Astrocyte (in vitro differentiated cells and primary cell): ENCODE measurements around the gene SDSL. TPM values are rescaled to one million over a fixed set of nuclear protein-coding genes. Genes with fewer than 3 reads are reported as not detected.
A peak's percentile ranks its signal among the peaks of the same experiment; 100 is the strongest.

ENCODE experiments used
- DNase-seq: peaks from one replicate; pipeline ENCODE4 v3.0.0-alpha.2; 2010; ENCODE audit warnings: low read depth
- FAIRE-seq: peaks from 2 replicates; lab custom pipeline; 2011; peaks lifted over from hg19 to GRCh38; lab: Jason Lieb, UNC
- H2AFZ ChIP-seq: 2 replicates; pipeline ENCODE4 v1.6.0; 2012; ENCODE audit warnings: low read depth, low read length, inconsistent platforms
- H3K27ac ChIP-seq: 2 replicates; pipeline ENCODE4 v1.5.1; 2011; ENCODE audit warnings: low read depth, low read length, inconsistent platforms
- H3K27me3 ChIP-seq: 2 replicates; pipeline ENCODE4 v1.6.0; 2011; ENCODE audit warnings: low read length, inconsistent platforms; ENCODE audit not compliant: insufficient read depth
- H3K36me3 ChIP-seq: 2 replicates; pipeline ENCODE4 v1.5.1; 2011; ENCODE audit warnings: low read length, inconsistent platforms; ENCODE audit not compliant: insufficient read depth
- H3K4me1 ChIP-seq: 2 replicates; pipeline ENCODE4 v1.5.1; 2011; ENCODE audit warnings: low read length, inconsistent platforms; ENCODE audit not compliant: insufficient read depth
- H3K4me2 ChIP-seq: 2 replicates; pipeline ENCODE4 v1.6.0; 2012; ENCODE audit warnings: low read length, inconsistent platforms
- H3K4me3 ChIP-seq: 2 replicates; pipeline ENCODE4 v1.5.1; 2011; ENCODE audit warnings: low read depth, mild to moderate bottlenecking, low read length, inconsistent platforms; ENCODE audit not compliant: insufficient read depth
- H3K79me2 ChIP-seq: 2 replicates; pipeline ENCODE4 v1.6.0; 2012; ENCODE audit warnings: mild to moderate bottlenecking, low read length, inconsistent platforms; ENCODE audit not compliant: insufficient read depth
- H3K9ac ChIP-seq: 2 replicates; pipeline ENCODE4 v1.6.0; 2012; ENCODE audit warnings: mild to moderate bottlenecking, low read length, inconsistent platforms
- H3K9me3 ChIP-seq: 2 replicates; pipeline ENCODE4 v1.5.1; 2012; ENCODE audit warnings: low read depth, mild to moderate bottlenecking, low read length, inconsistent platforms; ENCODE audit not compliant: insufficient read depth
- H4K20me1 ChIP-seq: 2 replicates; pipeline ENCODE4 v1.6.0; 2012; ENCODE audit warnings: low read length, inconsistent platforms; ENCODE audit not compliant: insufficient read depth
- H3K27ac Mint-ChIP-seq: one replicate; pipeline ENCODE4 v1.8.0; 2021; ENCODE audit warnings: mild to moderate bottlenecking, mixed read lengths; ENCODE audit not compliant: unreplicated experiment
- H3K27me3 Mint-ChIP-seq: one replicate; pipeline ENCODE4 v1.8.0; 2021; ENCODE audit warnings: low read depth, mixed read lengths; ENCODE audit not compliant: unreplicated experiment
- H3K36me3 Mint-ChIP-seq: one replicate; pipeline ENCODE4 v1.8.0; 2021; ENCODE audit warnings: low read depth, mixed read lengths; ENCODE audit not compliant: unreplicated experiment
- H3K4me1 Mint-ChIP-seq: one replicate; pipeline ENCODE4 v1.8.0; 2021; ENCODE audit warnings: low read depth, mixed read lengths; ENCODE audit not compliant: unreplicated experiment
- H3K4me3 Mint-ChIP-seq: one replicate; pipeline ENCODE4 v1.8.0; 2021; ENCODE audit warnings: mild to moderate bottlenecking, moderate library complexity, mixed read lengths; ENCODE audit not compliant: unreplicated experiment
- H3K9me3 Mint-ChIP-seq: one replicate; pipeline ENCODE4 v1.8.0; 2021; ENCODE audit warnings: mild to moderate bottlenecking, mixed read lengths; ENCODE audit not compliant: unreplicated experiment
- EZH2 ChIP-seq: IDR thresholded peaks from 2 replicates; pipeline ENCODE4 v1.6.1; 2012; ENCODE audit warnings: mild to moderate bottlenecking, low read length, inconsistent platforms; ENCODE audit not compliant: insufficient read depth
- total RNA-seq: library from RNA; stranded (reverse); gene quantifications from 2 replicates; pipeline ENCODE4 v1.2.1, GENCODE V29; 2021
- TF ChIP-seq, protein P1 (sequence below): IDR thresholded peaks from 2 replicates; pipeline ENCODE4 v1.5.1; 2011; ENCODE audit warnings: low read depth, mild to moderate bottlenecking, inconsistent platforms, low read length, moderate library complexity; ENCODE audit not compliant: insufficient read depth

Gene SDSL
- total RNA-seq, 1 donor from 2014 or later, result 9.5 TPM

DNA sequence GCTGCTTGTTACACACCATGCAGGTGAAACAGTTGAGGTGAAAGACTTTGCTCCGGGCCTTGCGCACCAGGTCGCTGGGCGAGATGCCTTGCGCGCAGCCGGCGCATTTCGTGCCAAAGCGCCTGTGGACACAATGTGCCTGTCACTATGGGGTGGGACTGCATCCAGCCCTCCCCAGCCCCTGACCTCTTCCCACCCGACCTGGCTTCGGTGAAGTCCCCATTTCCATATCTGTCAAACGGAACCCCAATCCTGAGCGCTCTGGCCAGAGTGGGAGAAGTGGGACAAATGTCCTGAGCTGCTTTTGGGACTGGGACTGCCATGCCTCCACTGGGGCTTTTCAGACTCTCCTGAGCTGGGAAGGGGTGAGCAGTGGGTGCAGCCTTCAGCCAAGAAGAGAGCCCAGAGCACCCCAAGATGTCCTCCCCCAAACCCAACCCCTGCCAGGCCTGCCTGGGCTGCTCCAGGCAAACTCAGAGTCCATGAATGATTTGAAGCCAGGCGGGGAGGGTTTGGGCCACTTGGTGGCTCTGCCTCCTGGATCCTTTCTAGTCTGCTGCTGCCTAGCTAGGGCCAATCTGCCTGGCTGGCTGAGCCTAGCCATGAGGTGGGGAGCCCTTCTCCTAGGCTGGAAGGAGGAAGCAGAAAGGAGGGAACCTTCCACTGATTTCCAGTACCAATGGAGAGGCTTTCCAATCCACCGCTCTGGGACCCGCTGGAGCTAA, 47.2 kb downstream of the SDSL start:
- FAIRE-seq, result no peak
- H3K4me1 Mint-ChIP-seq, result peaks cover 2% of the 10 kb centered on the region
- TF ChIP-seq, protein P1, sequence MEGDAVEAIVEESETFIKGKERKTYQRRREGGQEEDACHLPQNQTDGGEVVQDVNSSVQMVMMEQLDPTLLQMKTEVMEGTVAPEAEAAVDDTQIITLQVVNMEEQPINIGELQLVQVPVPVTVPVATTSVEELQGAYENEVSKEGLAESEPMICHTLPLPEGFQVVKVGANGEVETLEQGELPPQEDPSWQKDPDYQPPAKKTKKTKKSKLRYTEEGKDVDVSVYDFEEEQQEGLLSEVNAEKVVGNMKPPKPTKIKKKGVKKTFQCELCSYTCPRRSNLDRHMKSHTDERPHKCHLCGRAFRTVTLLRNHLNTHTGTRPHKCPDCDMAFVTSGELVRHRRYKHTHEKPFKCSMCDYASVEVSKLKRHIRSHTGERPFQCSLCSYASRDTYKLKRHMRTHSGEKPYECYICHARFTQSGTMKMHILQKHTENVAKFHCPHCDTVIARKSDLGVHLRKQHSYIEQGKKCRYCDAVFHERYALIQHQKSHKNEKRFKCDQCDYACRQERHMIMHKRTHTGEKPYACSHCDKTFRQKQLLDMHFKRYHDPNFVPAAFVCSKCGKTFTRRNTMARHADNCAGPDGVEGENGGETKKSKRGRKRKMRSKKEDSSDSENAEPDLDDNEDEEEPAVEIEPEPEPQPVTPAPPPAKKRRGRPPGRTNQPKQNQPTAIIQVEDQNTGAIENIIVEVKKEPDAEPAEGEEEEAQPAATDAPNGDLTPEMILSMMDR, result no peak
- no peak for TF ChIP-seq EZH2

DNA sequence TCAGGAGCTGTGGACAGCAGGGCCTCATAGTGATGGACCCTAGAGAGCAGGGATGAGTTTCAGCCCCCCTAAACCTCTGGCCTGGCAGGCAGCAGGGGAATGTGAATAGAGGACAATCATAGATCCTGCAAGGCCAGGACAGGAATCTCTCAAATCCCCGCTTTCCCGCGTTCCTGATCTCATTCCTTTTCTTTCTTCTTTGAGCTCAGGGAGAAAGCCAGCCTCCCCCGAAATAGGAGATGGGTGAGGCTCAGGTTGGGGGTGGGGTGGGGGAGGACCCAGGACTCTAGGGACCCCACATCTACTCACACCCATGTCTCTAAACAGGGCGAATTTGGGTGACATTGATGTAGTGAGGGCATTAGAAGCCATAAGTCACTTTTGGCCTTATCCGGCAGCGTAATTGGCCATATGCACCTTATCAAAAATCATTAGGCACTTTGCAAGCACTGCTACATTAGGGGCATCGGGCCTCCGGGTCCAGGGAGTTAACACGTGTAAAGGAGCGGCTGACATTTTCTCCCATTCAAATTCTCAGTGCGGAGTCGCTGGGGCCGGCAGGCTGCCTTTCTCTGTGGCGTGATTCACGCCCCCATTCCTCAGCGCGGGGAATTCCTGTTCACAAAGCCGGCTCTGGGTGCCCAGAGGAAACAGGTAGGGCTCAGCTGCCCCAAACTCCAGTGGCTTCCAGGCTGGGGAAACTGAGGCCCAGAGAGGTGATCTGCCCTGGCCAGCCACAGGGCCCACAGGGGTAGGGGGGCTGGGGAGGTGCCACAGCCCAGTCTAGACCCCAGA, 48.0 kb downstream of the SDSL start:
- H3K4me2 ChIP-seq, result no peak overlapping the region
- no peak overlapping the region for H3K4me3 ChIP-seq
- Mint-ChIP-seq H3K27me3 (peaks cover 71% of the 10 kb centered on the region), H3K36me3 (peaks cover 7% of the 10 kb centered on the region), H3K4me3 (no peak overlapping the region), H3K4me1 (peaks cover 2% of the 10 kb centered on the region), H3K27ac (peak overlapping the region; percentile 4), H3K9me3 (peaks cover 18% of the 10 kb centered on the region)
- no peak overlapping the region for H2AFZ ChIP-seq
- H3K27ac ChIP-seq, result no peak overlapping the region
- H3K36me3 ChIP-seq, result no peaks in the 10 kb centered on the region
- no peak overlapping the region for H3K9ac ChIP-seq
- DNase-seq (no peak), FAIRE-seq (no peak)
- H3K9me3 ChIP-seq, result peaks cover 5% of the 10 kb centered on the region
- no peak for TF ChIP-seq EZH2
- TF ChIP-seq, protein P1, result no peak
- peaks cover 13% of the 10 kb centered on the region for H4K20me1 ChIP-seq
- H3K4me1 ChIP-seq, result peaks cover 3% of the 10 kb centered on the region
- H3K27me3 ChIP-seq, result peaks cover 92% of the 10 kb centered on the region
- no peaks in the 10 kb centered on the region for H3K79me2 ChIP-seq

More for the DNA sequence above, 47.2 kb downstream of the SDSL start:
- H3K27me3 ChIP-seq, result peaks cover 92% of the 10 kb centered on the region
- H2AFZ ChIP-seq, result no peak overlapping the region
- H4K20me1 ChIP-seq, result peaks cover 13% of the 10 kb centered on the region
- Mint-ChIP-seq H3K9me3 (peaks cover 15% of the 10 kb centered on the region), H3K36me3 (peaks cover 6% of the 10 kb centered on the region), H3K4me3 (no peak overlapping the region), H3K27ac (no peak overlapping the region), H3K27me3 (peaks cover 70% of the 10 kb centered on the region)
- DNase-seq, result no peak
- H3K27ac ChIP-seq, result no peak overlapping the region
- H3K36me3 ChIP-seq, result no peaks in the 10 kb centered on the region
- no peaks in the 10 kb centered on the region for H3K79me2 ChIP-seq
- peaks cover 5% of the 10 kb centered on the region for H3K9me3 ChIP-seq
- no peak overlapping the region for H3K4me2 ChIP-seq
- peaks cover 3% of the 10 kb centered on the region for H3K4me1 ChIP-seq
- H3K9ac ChIP-seq, result no peak overlapping the region
- no peak overlapping the region for H3K4me3 ChIP-seq
